Stimulated activated CD4-positive, alpha-beta T cell treated with anti-CD3 and anti-CD28 coated beads, Interleukin-2, amount 100 ng/mL, for 24 hours (primary cell): ENCODE data around the gene GRHPR.
A peak's percentile ranks its signal among the peaks of the same experiment; 100 is the strongest.
"Not testable (repeated sequence)": the region's sequence is repeated elsewhere in the genome, so short reads cannot be mapped to it uniquely, and the experiment has no call there.

Experiments
- DNase-seq, 2 donors: peaks; one replicate each; pipeline ENCODE4 v3.0.0-alpha.2; 2020

GRHPR gene

GRCh38 chr9:37422289-37423104, at the start of gene GRHPR:
Gene GRHPR (plus strand): TSS chr9:37422696. CDS start chr9:37422751, 55 bp downstream.
- DNase-seq: peak; percentile 94 to 95

GRCh38 chr9:37372839-37373238, 49.7 kb upstream of the GRHPR start:
- DNase-seq: no peak

- no peak for DNase-seq
Measured at GRCh38 chr9:37373621-37374020, 48.9 kb upstream of the GRHPR start.

GRCh38 chr9:37374892-37375291, 47.6 kb upstream of the GRHPR start:
- no peak for DNase-seq

GRCh38 chr9:37377688-37378612, 44.5 kb upstream of the GRHPR start:
- DNase-seq: no peak

- no peak for DNase-seq
Measured at GRCh38 chr9:37378613-37379004, 43.9 kb upstream of the GRHPR start.

- DNase-seq: no peak
Measured at GRCh38 chr9:37379835-37380234, 42.7 kb upstream of the GRHPR start.

- DNase-seq: no peak
Measured at GRCh38 chr9:37380570-37380969, 41.9 kb upstream of the GRHPR start.

GRCh38 chr9:37381094-37381741, 41.3 kb upstream of the GRHPR start:
- no peak for DNase-seq

- DNase-seq: no peak
Measured at GRCh38 chr9:37382161-37382981, 40.1 kb upstream of the GRHPR start.

GRCh38 chr9:37382982-37383357, 39.5 kb upstream of the GRHPR start:
- no peak for DNase-seq

- DNase-seq: no peak
Measured at GRCh38 chr9:37383393-37383792, 39.1 kb upstream of the GRHPR start.

- DNase-seq: no peak
Measured at GRCh38 chr9:37383876-37384746, 38.4 kb upstream of the GRHPR start.

GRCh38 chr9:37385286-37385685, 37.2 kb upstream of the GRHPR start:
- no peak for DNase-seq

- DNase-seq: no peak
Measured at GRCh38 chr9:37386988-37387387, 35.5 kb upstream of the GRHPR start.

- peak in 1 of 2 donors; percentile 41 for DNase-seq
Measured at GRCh38 chr9:37390759-37391158, 31.7 kb upstream of the GRHPR start.

- DNase-seq: no peak
Measured at GRCh38 chr9:37392272-37392671, 30.2 kb upstream of the GRHPR start.

GRCh38 chr9:37395229-37395628, 27.3 kb upstream of the GRHPR start:
- DNase-seq: no peak

GRCh38 chr9:37395663-37396062, 26.8 kb upstream of the GRHPR start:
- DNase-seq: no peak

- not testable (repeated sequence) for DNase-seq
Measured at GRCh38 chr9:37397948-37398347, 24.5 kb upstream of the GRHPR start.

- no peak for DNase-seq
Measured at GRCh38 chr9:37398464-37399025, 24.0 kb upstream of the GRHPR start.
